Dedifferentiated amniotic fluid mesenchymal stem cell (primary cell): ENCODE measurements around the gene TUBAL3.
"Not testable (repeated sequence)": the region's sequence is repeated elsewhere in the genome, so short reads cannot be mapped to it uniquely, and the experiment has no call there.

Source experiments
- DNase-seq: peaks from one replicate; pipeline ENCODE4 v3.0.0-alpha.2; 2016; ENCODE audit errors: extremely low spot score

TUBAL3 gene

DNA sequence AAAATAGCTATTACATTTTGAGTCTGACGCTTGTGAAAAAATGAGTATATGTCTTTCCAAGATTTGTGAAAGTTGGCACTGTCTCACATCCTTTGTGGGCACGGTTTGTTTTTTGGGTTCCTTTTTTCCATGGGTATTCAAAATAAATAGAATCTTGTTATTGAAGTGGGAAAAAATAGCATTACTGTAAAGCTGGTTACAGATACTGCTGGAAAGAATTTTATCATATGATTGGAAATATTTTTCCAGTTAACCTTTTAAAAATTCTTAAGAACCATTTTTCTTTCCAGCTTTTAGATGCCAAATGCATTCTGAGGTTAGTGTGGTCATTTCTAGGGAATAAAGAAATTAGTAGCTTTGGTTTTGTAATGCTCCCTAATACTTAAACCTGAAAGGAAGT is 19.1 kb upstream of the TUBAL3 start:
- DNase-seq, result no peak

DNA sequence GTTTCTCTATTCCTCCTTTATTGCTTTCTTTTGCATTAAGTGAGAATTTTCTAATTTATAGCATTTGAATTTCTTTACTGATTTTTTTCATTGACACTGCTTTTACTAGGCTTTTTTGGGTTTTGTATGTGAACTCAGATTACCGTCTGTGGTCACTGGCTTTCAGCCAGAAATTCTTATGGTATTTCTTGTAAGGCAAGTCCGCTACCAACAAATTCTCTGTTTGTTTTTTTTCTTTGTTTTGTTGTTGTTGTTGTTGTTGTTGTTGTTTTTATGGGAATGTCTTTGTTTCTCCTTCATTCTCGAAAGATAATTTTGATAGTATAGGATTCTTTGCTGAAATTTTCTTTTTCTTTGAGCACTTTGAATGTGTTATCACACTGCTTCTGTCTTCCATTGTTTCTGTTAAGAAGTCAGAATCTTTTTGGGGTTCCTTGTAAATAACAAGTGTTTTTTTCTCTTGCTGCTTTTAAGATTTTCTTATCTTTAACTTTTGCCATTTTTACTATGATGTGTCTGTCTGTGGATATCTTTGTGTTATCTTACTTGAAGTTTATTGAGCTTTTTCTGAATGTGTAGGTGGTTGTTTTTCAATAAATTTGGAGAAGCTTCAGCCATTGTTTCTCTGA is 15.0 kb upstream of the TUBAL3 start:
- no peak for DNase-seq

DNA sequence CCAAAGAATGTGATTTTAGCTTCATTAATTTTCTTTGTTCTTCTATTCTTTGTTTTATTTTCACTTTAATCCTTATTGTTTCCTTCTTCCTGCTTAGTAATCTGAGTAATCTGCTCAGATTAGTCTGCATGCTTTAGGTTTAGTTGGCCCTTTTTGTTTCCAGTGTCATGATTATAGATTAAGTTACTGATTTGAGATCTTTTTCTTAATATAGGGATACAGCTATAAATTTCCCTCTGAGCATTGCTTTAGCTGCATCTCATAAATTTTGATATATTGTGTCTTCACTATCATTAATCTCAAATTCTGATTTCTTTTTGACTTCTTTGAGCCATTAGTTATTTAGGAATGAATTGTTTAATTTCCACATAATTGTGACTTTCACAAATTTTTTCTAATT is 14.0 kb upstream of the TUBAL3 start:
- DNase-seq, result no peak

DNA sequence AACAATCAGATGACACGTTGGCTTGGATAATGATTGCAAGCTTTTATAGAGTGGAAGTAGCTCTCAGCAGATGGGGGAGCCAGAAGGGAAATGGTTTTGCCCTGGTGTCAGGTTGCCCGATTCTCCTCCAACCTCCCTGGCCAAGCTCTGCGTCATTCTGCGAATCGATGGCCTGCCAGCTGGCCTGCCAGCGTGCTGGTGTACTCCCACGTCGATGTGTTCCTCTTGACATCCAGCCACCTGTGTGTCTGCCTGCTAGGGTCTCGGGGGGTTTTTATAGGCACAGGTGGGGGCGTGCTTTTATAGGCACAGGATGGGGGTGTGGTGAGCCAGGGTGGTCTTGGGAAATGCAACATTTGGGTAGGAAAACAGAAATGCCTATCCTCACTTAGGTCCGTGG is 12.4 kb upstream of the TUBAL3 start:
- DNase-seq, result no peak

DNA sequence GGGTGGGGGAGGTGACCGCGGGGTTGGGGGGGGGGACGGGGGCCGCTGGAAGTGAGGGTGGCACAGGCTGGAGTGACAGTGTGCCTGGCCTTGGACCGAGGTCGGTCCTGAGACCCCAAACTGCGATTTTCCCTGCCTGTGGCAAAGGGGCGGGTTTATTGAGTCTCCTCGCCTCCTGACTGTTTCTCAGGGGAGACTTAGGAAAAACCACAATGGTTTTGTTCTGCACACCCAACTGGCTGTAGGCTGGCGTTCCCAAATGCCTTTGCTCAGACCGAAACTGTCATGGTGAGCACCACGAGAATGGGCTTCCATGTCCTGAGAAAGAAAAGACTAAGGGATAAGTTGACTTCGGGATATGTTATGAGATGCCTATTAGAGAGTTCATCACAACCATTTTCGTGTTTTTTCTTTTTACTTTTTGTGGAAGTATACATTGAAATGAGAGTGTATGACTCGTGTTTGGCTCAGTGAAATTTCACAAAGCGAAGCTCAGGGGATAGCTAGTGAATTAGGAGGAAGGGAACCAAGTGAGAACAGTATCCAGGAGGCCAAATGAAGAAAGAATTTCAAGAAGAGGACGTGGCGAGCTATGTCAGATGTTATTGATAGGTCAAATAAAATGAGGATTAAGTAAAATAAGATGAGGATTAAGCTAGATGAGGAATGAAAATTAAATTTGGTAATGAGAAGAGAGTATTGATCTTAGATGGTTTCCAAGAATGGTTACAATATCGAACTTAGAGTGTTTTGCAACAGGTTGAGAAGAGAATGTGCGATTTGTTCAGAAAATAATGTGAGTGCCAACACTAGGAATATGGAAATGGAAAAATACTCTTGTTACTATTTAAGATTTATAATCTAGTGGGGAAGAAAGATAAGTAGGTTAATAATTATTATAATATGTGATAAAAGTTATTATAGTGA is 8.6 kb upstream of the TUBAL3 start:
- DNase-seq, result no peak

DNA sequence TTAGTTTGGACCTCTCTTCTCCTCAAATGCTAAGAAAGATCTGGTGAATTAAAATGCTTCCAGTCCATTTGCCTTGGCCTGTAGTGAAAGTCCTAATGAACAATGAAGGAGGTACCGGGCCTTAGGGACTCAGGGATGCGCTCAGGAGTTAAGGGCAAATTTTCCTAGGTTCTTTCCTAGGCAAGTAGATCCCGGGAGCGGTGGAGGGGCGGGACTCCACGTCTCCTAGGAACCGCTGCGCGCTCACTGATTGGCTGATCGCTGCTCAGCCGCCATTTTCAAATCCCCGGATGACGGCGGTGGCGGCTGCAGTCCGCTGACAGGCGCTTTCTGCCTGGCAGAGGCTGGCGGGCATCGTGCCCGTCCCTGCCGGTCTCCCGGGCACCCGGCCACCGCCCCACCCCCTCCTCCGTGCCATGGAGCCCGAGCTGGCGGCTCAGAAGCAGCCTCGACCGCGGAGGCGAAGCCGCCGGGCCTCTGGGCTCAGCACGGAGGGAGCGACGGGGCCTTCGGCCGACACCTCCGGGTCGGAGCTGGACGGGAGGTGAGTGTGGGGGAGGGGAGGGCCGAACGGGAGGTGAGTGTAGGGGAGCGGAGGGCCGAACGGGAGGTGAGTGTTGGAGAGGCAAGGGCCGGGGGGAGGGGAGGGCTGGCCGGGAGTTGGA is 7.8 kb upstream of the TUBAL3 start, which contains the start of gene NET1:
TSS of gene NET1 (plus strand) at position 281 of the 665 bp plus-strand sequence. CDS start at position 417, 136 bp downstream.
- DNase-seq, result peak; percentile 75

DNA sequence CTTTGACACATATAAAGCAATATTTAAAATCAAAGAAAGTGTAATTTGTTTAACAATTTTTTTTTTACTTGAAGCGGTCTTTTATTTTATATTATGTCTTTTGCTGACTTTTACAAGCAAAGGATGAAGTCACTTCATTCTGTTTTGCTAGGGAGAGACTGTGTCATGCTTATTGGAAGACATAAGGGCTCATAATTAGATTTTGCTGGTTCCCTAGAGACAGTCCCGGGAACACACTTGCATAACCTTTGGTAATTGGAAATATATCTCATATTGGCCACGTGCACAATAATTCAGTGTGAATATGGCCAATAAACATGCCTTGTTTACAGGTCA is 7.3 kb upstream of the TUBAL3 start:
- DNase-seq, result no peak

DNA sequence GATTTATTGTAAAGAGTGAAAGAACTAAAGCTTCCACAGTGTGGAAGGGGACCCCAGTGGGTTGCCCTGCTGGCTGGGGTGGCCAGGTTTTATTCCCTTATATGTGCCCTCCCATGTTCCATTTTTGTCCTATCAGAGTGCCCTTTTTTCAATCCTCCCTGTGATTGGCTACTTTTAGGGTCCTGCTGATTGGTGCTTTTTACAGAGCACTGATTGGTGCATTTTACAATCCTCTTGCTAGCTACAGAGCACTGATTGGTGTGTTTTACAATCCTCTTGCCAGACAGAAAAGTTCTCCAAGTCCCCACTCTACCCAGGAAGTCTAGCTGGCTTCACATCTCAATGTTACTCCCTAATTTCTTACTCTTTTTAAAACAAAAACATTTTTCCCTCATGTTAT is 6.2 kb upstream of the TUBAL3 start:
- not testable (repeated sequence) for DNase-seq

DNA sequence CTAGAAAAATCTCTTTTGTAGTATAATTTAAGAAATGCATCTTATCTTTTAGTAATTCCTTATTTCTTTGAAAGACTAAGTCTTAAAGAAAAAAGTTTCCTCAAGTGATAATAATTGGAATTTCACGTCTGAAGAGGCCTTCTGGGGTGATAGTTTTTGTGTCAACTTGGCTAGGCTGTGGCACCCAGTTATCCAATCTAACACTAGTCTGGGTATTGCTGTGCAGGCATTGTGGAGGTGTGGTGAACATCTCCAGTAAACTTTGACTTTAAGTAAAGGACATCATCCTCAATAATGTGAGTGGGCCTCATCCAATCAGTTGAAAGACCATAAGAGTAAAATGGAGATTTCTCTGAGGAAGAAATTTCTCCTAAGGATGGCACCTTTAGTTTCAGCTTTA is 2.3 kb upstream of the TUBAL3 start:
- no peak for DNase-seq

DNA sequence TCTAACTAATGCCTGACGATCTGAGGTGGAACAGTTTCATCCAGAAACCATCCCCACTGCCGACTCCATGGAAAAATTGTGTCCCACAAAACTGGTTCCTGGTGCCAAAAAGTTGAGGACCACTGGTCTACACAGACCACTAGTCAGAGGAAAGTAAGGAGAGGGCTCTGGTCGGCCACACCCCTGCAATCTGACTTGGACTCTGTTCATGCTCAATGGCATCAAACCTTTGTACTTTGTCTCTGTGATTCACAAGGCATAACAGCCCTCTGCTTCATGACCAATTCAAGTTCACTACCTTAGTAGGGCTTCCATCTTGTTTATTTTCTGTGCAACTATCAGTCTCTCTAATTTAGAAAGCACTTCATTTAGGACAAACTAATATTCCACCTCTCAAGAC is 1.8 kb downstream of the TUBAL3 start:
- no peak for DNase-seq

DNA sequence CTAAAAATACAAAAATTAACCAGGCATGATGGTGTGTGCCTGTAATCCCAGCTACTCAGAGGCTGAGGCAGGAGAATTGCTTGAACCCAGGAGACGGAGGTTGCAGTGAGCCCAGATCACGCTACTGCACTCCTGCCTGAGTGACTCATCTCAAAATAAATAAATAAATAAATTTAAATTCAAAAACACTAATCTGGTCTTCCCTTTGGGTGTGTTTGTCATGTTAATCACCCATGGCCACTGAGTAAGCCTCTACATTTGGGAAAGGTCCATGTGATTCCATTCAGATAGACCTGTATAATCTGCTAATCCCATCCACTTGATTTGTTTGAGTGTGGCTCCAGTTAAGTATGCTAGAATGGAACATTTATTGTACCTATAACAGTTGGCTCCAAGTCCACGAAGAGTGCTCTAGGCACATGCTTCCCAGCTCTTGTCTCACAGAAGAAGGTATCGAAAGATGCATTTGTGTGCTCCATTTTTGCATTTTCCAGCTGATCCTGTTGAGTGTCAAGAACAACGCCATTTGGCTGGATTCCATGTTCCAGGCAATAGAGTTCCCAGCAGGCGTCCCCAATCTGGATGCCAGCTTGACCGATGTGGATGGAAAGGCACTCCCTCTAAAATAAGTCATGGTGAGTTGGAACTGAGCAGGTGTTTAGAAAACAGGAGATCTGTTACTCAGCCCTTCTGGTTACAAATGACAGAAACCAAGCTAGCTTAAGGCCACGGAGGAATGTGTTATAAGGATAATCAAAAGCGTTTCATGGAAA is 4.0 kb downstream of the TUBAL3 start:
- no peak for DNase-seq

DNA sequence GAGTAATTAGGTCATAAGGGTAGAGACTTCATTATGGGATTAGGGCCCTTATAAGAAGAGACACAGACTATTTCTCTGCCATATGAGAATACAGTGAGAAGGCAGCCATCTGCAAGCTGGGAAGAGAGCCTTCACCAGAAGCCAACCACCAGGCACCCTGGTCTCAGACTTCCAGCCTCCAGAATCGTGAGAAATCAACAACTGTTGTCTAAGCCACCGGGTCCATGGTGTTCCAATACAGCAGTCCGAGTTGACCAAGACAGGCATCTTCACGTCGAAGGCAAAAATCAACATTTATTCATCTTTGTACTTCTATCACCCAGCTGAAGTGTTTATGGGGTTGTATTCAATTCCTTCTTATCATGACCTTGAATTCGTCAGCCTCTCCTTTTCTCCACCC is 5.3 kb downstream of the TUBAL3 start:
- no peak for DNase-seq

DNA sequence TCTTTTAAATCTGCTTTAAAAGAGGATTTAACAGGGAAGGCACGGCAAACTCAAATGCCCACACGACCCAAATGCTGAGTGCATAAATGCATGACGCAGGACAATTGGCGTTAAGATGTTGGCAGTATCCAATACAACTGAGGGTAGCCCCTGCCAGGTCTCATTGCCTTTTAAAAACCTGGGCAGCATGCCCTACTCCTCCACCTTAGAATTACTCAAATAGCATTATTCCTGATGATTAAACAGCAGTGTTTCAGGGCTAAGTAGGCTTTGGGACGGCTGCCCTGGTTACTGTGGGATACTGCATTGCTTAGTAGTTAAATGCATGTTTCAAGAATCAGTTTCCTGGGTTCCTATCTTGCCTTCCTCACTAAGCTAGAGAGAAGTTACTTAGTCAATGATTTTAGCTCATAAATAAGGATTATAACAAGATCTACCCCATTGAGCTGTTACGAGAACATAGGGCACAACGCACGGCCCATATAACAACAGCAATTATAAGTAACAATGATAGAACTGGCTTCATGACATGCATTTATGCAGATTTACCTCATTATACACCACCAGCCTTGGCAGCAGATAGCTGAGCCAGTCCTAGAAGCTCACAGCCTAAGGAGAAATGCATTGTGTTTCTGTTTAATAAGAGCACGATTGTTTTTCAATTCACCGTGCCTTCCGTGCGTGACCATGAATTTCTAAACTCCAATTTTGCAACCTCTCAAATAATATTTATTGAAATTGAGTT is 7.9 kb downstream of the TUBAL3 start:
- no peak for DNase-seq

DNA sequence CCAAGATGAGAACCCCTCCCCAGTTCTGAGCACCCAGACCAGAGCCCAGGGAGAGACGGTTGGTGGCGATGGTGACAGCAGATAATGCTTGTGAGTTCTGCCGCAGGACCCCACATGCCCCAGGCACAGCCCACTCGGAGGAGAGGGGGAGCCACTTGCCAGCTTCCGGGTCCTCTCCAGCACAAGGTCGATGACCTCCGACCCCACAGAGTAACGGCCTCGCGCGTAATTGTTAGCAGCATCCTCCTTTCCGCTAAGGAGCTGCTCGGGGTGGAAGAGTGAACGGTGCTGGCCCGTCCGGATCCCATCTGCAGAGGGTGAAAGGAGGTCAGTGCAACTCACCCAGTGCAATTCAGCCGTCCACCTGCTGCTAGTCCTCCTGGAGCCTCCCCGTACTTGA is 9.5 kb downstream of the TUBAL3 start:
- no peak for DNase-seq

DNA sequence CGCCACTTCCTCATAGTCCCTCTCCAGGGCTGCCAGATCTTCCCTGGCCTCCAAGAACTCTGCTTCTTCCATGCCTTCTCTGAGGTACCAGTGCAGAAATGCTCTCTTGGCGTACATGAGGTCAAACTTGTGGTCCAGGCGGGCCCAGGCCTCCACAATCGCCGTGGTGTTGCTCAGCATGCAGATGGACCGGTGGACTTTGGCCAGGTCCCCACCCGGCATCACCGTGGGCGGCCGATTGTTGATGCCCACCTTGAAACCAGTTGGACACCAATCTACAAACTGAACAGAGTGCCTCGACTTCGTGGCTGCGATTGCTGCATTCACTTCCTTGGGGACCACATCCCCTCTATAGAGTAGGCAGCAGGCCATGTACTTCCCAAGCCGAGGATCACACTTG is 11.1 kb downstream of the TUBAL3 start:
- DNase-seq, result no peak

DNA sequence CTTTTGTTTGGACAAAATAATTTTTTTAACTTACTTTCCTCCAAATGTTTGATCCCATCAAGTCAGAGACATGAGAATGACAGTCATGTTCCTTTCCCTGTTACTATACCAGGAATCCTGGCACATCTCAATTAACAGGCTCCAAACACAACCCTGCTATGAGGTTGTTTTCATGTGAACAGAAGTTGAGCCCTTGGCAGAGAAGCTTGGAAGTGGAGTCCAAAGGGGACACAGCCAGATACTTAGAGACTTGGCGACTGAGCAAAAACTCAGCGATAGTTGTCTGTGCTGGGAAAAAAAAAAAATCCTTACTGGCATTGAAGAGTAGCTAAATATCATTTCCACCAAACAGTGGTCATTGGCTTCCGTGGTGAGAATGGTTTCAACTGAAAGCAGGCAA is 12.8 kb downstream of the TUBAL3 start:
- no peak for DNase-seq

DNA sequence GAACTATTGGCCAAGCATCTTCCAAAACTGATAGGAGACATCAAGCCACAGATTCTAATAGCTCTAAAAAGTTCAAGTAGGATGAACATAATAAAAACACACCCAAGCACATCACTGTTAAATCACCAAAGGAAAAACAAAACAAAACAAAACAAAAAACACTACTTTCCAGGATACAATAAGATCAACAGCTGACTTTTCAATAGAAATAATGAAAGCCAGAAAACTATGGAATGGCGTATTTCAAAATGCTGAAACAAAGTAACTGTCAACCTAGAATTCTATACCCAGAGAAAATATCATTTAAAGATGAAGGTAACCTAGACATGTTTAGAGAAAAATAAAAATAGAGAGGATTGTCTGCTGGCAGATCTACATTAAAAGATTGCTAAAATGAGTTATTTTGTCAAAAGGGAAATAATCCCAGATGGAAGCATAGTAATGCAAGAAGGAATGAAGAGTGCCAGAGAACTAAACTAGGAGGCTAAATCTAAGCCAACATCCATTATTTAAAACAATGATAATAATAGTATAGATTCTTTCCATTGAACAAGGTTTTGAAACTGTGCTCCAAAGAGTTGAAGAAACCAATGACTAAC is 13.9 kb downstream of the TUBAL3 start:
- no peak for DNase-seq

DNA sequence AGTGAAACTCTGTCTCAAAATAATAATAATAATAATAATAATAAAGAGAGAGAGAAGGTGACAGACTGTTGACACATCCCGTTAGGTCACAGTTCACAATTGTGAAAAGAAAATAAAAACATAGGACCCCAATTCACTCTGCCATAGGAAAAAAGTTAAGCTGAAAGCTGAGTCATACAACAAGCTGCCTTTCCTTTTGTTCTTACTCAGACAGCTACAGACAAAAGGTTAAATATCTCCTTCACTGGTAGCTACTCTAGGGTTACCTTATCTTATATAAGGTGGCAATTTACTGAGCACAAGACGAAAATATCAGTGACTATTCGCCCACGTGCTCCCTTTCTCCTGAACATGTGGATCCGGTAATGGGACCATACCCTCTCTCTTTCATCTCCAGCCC is 17.5 kb downstream of the TUBAL3 start:
- DNase-seq, result no peak

DNA sequence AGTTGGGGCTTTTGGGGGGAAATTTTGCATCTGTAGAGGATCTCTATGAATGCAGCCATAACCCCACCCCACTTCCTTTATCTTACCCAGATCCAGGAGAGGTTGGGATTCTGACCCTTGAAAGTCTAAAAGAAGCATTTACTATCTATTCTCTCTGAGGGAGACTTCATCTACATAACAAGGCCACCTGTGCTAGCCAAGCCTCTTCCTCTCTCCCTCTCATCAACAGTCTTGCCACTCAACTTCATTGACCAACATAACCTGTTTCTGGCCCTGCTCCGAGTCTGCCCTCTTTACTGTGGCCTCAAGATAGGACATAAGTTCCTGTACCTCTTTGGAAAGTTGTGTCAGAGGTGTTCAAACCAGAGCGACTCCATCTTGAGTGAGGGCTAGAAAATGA is 19.4 kb downstream of the TUBAL3 start:
- DNase-seq, result no peak

DNA sequence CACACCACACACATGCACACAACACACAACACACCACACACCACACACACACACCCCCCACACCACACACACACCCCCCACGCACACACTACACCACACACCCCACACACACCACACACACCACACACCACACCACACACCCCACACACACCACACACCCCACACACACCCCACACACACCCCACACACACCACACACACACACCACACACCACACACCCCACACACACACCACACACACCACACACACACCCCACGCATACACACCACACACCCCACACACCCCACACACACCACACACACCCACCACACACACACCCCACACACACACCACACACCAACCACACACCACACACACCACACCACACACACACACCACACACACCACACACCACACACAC is 23.4 kb downstream of the TUBAL3 start:
- no peak for DNase-seq

DNA sequence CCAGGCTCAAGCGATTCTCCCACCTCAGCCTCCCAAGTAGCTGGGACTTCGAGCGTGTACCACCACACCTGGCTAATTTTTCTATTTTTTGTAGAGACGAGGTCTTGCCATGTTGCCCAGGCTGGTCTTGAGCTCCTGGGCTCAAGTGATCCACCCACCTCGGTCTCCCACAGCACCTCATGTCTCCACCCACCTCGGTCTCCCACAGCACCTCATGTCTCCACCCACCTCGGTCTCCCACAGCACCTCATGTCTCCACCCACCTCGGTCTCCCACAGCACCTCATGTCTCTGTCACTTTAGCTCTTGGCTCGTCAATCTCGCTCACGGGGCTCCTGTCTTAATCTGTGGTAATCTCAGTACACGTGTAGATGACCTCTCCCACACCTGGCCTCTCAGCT is 24.2 kb downstream of the TUBAL3 start:
- not testable (repeated sequence) for DNase-seq
